ENCODE measurements around the gene STAG1.
"Not testable (repeated sequence)": the region's sequence is repeated elsewhere in the genome, so short reads cannot be mapped to it uniquely, and the experiment has no call there.

The STAG1 gene

GRCh38 chr3:136741063-136741462, 11.1 kb downstream of the STAG1 start:
- no peak for DNase-seq

DNA sequence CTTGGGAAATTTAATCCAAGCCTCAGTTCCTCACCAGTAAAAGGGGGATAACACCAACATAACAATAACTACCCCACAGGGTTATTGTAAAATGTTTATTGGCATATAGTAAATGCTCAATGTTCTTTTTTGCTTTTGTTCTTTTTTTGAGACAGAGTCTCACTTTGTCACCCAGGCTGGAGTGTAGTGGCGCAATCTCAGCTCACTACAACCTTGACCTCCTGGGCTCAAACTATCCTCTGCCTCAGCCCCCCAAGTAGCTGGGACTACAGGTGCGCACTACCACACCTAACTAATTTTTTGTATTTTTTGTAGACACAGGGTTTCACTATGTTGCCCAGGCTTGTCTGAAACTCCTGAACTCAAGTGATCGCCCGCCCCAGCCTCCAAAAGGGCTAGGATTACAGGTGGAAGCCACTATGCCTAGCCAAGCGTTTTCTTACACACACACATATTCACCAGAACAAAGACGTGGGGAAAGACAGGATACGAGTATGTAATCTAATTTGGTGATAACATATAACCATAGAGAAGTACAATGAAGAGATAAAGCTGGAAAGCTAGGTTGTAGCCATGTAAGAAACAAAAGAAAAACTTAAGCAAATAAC, 11.7 kb downstream of the STAG1 start:
- DNase-seq: no peak

GRCh38 chr3:136736950-136737349, 15.2 kb downstream of the STAG1 start:
- not testable (repeated sequence) for DNase-seq

DNA sequence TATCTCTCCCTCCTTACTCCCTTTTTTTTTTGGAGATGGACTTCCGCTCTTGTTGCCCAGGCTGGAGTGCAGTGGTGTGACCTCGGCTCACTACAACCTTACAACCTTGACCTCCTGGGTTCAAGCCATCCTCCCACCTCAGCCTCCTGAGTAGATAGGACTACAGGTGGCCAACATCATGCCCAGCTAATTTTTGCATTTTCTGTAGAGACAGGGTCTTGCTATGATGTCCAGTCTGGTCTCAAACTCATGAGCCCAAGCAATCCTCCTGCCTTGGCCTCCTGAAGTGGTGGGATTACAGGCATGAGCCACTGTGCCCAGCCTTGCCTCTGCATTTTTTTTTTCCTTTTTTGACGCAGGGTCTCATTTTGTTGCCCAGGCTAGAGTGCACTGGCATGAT, 17.1 kb downstream of the STAG1 start:
- no peak for DNase-seq

- DNase-seq: no peak
These were observed 17.7 kb downstream of the STAG1 start for GRCh38 chr3:136734382-136735070.

DNA sequence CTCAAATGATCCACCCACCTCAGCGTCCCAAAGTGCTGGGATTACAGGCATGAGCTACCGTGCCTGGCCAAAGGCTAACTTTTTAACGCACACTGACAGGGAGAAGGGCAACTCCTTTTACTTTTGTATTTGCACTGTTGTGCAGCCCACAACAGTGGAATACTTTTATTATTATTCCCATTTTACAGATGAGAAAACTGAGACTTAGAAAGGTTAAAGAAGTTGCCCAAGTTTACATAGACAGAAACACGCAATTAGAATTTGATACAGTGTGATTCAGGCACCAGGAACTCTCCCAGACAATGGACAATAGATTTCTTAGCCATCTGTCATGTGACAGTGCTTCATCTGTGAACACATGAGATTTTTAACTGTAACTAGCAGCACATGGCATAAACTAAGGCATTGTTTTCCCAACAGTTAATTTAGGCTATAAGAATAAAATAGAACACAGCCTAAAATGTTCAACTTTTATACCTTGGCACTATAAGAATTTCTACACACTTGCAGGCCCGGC, 18.8 kb downstream of the STAG1 start:
- no peak for DNase-seq

GRCh38 chr3:136731274-136731884, 20.8 kb downstream of the STAG1 start:
- DNase-seq: no peak

GRCh38 chr3:136730595-136731273, 21.4 kb downstream of the STAG1 start:
- no peak for DNase-seq

GRCh38 chr3:136728918-136729317, 23.3 kb downstream of the STAG1 start:
- DNase-seq: no peak

GRCh38 chr3:136728473-136728872, 23.7 kb downstream of the STAG1 start:
- DNase-seq: no peak

DNA sequence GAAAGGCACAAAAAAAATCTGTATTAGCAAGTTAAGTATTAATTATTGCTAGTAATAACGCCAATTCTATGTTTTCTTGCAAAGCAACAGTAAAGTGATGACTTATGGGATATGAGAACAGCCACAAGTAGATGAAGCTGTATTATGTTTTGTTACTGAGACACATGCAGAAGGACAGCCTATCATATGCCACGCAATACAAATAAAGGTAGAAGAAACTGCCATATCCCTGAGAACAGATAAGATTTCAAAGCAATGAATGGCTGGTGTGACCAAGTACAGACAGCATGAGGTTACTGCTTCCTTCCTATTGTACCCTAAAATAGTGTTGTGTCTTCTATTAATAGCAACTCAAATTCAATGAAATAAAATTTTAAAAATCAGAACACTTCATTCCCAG, 26.7 kb downstream of the STAG1 start:
- DNase-seq: no peak

DNA sequence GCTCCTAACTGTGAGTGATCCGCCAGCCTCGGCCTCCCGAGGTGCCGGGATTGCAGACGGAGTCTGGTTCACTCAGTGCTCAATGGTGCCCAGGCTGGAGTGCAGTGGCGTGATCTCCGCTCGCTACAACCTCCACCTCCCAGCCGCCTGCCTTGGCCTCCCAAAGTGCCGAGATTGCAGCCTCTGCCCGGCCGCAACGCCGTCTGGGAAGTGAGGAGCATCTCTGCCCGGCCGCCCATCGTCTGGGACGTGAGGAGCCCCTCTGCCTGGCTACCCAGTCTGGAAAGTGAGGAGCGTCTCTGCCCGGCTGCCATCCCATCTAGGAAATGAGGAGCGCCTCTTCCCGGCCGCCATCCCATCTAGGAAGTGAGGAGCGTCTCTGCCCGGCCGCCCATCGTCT, 29.3 kb downstream of the STAG1 start:
- not testable (repeated sequence) for DNase-seq

GRCh38 chr3:136722399-136722798, 29.8 kb downstream of the STAG1 start:
- not testable (repeated sequence) for DNase-seq

DNA sequence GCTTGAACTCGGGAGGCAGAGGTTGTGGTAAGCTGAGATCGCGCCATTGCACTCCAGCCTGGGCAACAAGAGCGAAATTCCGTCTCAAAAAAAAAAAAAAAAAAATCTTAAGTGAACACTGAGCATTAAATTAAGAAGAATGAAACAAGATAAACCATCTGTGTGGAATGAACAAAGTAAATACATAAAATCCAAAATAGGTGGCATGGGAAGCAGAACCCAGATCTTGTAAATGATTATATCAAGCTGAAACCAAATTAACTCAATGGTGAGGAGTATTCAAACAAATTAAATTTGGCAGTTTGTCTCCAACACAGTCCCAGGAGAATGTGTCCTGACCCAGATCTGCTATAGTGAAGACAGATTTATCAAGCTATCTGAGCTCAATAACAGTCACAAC, 32.1 kb downstream of the STAG1 start:
- no peak for DNase-seq

- DNase-seq: no peak
These were observed 35.5 kb downstream of the STAG1 start for GRCh38 chr3:136716629-136717028.

DNA sequence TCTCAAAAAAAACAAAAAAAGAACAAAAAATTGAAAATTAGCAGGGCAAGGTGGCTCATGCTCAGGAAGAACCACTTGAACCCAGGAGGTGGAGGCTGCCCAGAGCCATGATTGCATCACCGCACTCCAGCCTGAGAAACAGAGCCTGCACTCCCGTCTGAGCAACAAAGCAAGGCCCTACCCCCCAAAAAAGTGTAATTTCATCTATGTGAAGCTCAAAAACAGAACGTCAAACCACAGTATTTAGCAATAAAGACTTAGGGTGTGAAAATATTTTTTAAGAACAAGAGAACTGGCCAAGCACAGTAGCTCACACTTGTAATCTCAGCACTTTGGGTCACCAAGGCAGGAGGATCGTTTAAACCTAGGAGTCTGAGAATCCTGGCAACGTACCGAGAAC, 38.2 kb downstream of the STAG1 start:
- DNase-seq: no peak

- DNase-seq: no peak
These were observed 39.2 kb downstream of the STAG1 start for GRCh38 chr3:136712941-136713340.

DNA sequence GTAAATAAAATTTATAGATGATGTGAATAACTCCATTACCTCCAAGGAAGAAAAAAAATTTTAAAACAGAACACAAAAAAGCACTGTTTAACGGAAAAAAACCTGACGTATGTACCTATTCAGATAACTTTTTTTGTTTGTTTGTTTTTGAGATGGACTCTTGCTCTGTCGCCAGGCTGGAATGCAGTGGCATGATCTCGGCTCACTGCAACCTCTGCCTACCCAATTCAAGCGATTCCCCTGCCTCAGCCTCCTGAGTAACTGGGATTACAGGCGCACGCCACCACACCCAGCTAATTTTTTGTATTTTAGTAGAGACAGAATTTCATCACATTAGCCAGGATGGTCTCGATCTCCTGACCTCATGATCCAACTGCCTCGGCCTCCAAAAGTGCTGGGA, 40.3 kb downstream of the STAG1 start:
- not testable (repeated sequence) for DNase-seq

DNA sequence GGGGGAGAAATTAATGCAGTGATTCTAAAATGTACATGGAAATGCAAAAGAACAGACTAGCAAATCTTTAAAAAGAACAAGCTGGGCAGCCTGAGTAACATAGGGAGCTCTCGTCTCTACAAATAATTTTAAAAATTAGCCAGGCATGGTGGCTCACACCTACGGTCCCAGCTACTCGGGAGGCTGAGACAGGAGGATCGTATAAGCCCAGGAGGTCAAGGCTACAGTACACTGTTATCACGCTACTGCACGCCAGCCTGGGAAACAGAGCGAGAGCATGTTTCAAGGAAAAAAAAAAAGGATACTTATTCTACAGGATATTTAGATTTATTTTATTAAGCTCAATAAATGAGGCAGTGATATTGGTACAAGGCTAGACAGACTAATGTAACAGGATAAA, 40.9 kb downstream of the STAG1 start:
- DNase-seq: no peak

GRCh38 chr3:136709775-136710174, 42.4 kb downstream of the STAG1 start:
- DNase-seq: not testable (repeated sequence)

- no peak for DNase-seq
These were observed 43.7 kb downstream of the STAG1 start for GRCh38 chr3:136708333-136708985.

DNA sequence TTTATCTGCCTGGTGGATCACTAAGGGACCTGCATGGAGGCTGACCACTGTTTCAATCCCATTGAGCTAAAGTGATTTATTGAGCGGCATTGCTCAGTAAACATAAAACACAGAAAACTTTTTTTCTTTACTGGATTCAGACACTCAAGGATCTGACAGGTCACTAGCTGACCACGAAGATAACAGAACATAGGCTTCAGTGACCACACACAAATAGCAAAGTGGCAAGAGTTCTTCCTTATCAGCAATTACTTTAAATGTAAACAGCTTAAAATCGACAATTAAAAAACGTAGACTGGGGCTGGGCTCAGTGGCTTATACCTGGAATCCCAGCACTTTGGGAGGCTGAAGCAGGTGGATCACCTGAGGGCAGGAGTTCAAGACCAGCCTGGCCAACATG, 48.7 kb downstream of the STAG1 start:
- no peak for DNase-seq

DNA sequence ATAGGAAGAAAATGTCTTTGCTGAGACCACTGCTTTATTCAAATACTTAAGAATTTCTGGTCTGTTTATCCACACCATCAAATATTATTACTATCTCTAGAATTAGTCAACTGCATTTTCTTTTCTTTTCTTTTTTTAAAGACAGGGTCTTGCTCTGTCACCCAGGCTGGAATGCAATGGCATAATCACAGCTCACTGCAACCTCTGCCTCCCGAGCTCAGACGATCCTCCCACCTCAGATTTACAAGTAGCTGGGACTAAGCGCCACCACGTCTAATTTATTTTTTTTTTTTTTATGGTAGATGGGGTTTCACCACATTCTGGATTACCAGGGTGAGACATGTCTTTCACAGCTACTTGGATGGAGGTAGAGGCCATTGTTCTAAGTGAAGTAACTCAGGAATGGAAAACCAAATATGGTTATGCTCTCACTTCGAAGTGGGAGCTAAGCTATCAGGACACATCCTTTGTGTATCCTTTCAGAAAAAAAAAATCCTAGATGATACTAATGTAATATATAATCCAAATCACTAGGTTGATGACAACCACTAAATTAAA, 52.8 kb downstream of the STAG1 start:
- no peak for DNase-seq
